Immature natural killer cell (primary cell): Measurements from ENCODE around the gene BPIFB6. TPM values are rescaled to one million over a fixed set of nuclear protein-coding genes. Genes with fewer than 3 reads are reported as not detected.

ENCODE experiments used
- polyA plus RNA-seq, 3 donors: library from polyadenylated mRNA; unstranded; fragments of 300-500 nt; fragmentation: Illumina TruSeq; gene quantifications; one replicate each; pipeline ENCODE4 v1.2.3, GENCODE V29; 2021

Gene BPIFB6
- polyA plus RNA-seq, 3 donors from 2014 or later: not detected

Other genes with a start within 250 kb of the BPIFB6 start
- gene MAPRE1, start 211.7 kb upstream of the BPIFB6 start, polyA plus RNA-seq: 100 to 1,000 TPM; 137 to 218 (median 150) TPM
- under 1 TPM in 1 of 3 donors, not detected in 2; 0.20 TPM for gene EFCAB8, start 172.7 kb upstream of the BPIFB6 start, polyA plus RNA-seq
- gene SUN5, start 27.2 kb upstream of the BPIFB6 start, polyA plus RNA-seq: not detected
- not detected for gene BPIFB2, start 23.9 kb upstream of the BPIFB6 start, polyA plus RNA-seq
- gene BPIFB3, start 22.3 kb downstream of the BPIFB6 start, polyA plus RNA-seq: not detected
- gene BPIFB4, start 48.0 kb downstream of the BPIFB6 start, polyA plus RNA-seq: not detected
- gene BPIFA2, start 136.5 kb downstream of the BPIFB6 start, polyA plus RNA-seq: not detected
- gene BPIFA3, start 185.7 kb downstream of the BPIFB6 start, polyA plus RNA-seq: not detected
- not detected for gene BPIFA1, start 204.3 kb downstream of the BPIFB6 start, polyA plus RNA-seq